Trophoblast cell (in vitro differentiated cells and primary cell): ENCODE data around the gene ABCA3.

Experiments used
- DNase-seq, 2 donors: peaks; one replicate each; pipeline ENCODE4 v3.0.0-alpha.2; 2016
- H2AFZ ChIP-seq: 2 replicates; pipeline ENCODE4 v1.6.1; 2013; ENCODE audit warnings: low read length, moderate library complexity, mild to moderate bottlenecking; ENCODE audit not compliant: insufficient read depth, poor library complexity
- H2AK5ac ChIP-seq: 2 replicates; pipeline ENCODE4 v1.6.1; 2013; ENCODE audit warnings: mild to moderate bottlenecking, low read length
- H2BK120ac ChIP-seq: 2 replicates; pipeline ENCODE4 v1.6.1; 2013; ENCODE audit warnings: low read length, mild to moderate bottlenecking, moderate library complexity; ENCODE audit not compliant: insufficient read depth, poor library complexity
- H2BK12ac ChIP-seq: 2 replicates; pipeline ENCODE4 v1.6.1; 2013; ENCODE audit warnings: mild to moderate bottlenecking, low read length, moderate library complexity
- H2BK5ac ChIP-seq: 2 replicates; pipeline ENCODE4 v1.6.1; 2013; ENCODE audit warnings: low read length, low read depth, moderate library complexity, mild to moderate bottlenecking; ENCODE audit not compliant: poor library complexity
- H3K14ac ChIP-seq: 2 replicates; pipeline ENCODE4 v1.6.1; 2013; ENCODE audit warnings: mild to moderate bottlenecking, low read length
- H3K18ac ChIP-seq: 2 replicates; pipeline ENCODE4 v1.6.1; 2013; ENCODE audit warnings: mild to moderate bottlenecking, low read length
- H3K23ac ChIP-seq: 2 replicates; pipeline ENCODE4 v1.6.1; 2013; ENCODE audit warnings: low read length
- H3K27ac ChIP-seq: 2 replicates; pipeline ENCODE4 v1.5.1; 2013; ENCODE audit warnings: low read depth, mild to moderate bottlenecking, inconsistent platforms, low read length, moderate library complexity
- H3K27me3 ChIP-seq: 2 replicates; pipeline ENCODE4 v1.6.1; 2013; ENCODE audit warnings: inconsistent platforms, mild to moderate bottlenecking, low read length, moderate library complexity; ENCODE audit not compliant: insufficient read depth
- H3K36me3 ChIP-seq, 2 experiments: 1 replicate in 1 of 2; 2 replicates in 1 of 2; pipeline ENCODE4 v1.6.1; 2013; ENCODE audit warnings: low read length in 2 of 2, mild to moderate bottlenecking in 2 of 2, moderate library complexity in 1 of 2; ENCODE audit not compliant: insufficient read depth in 2 of 2, control insufficient read depth in 1 of 2
- H3K4ac ChIP-seq: 2 replicates; pipeline ENCODE4 v1.6.1; 2013; ENCODE audit warnings: low read depth, mild to moderate bottlenecking, low read length, moderate library complexity
- H3K4me1 ChIP-seq, 2 experiments: 1 replicate in 1 of 2; 2 replicates in 1 of 2; pipeline ENCODE4 v1.6.1; 2013; ENCODE audit warnings: low read length in 2 of 2, mild to moderate bottlenecking in 2 of 2, moderate library complexity in 1 of 2; ENCODE audit not compliant: insufficient read depth in 2 of 2, control insufficient read depth in 1 of 2
- H3K4me2 ChIP-seq: 2 replicates; pipeline ENCODE4 v1.6.1; 2013; ENCODE audit warnings: inconsistent platforms, mild to moderate bottlenecking, low read length, moderate library complexity
- H3K4me3 ChIP-seq: 2 replicates; pipeline ENCODE4 v1.5.1; 2013; ENCODE audit warnings: mild to moderate bottlenecking, low read depth, low read length, inconsistent platforms
- H3K79me1 ChIP-seq: one replicate; pipeline ENCODE4 v1.6.1; 2013; ENCODE audit warnings: low read length
- H3K79me2 ChIP-seq: 2 replicates; pipeline ENCODE4 v1.6.1; 2013; ENCODE audit warnings: low read length, mild to moderate bottlenecking; ENCODE audit not compliant: control insufficient read depth, insufficient read depth, poor library complexity
- H3K9ac ChIP-seq: 2 replicates; pipeline ENCODE4 v1.6.1; 2013; ENCODE audit warnings: mild to moderate bottlenecking, low read length
- H3K9me3 ChIP-seq: 2 replicates; pipeline ENCODE4 v1.6.1; 2013; ENCODE audit warnings: low read depth, mild to moderate bottlenecking, control low read depth, inconsistent platforms, low read length; ENCODE audit not compliant: insufficient read depth
- H4K12ac ChIP-seq: 2 replicates; pipeline ENCODE4 v1.6.1; 2013; ENCODE audit warnings: low read depth, mild to moderate bottlenecking, low read length, moderate library complexity
- H4K8ac ChIP-seq: 2 replicates; pipeline ENCODE4 v1.6.1; 2013; ENCODE audit warnings: low read depth, mild to moderate bottlenecking, low read length, moderate library complexity
- H4K91ac ChIP-seq: one replicate; pipeline ENCODE4 v1.6.1; 2013; ENCODE audit warnings: low read depth, mild to moderate bottlenecking, low read length, moderate library complexity
- WGBS: extraction: QIAGEN DNeasy Blood & Tissue Kit; methylation state at CpG from one replicate; pipeline ENCODE4 v1.1.7; 2013; ENCODE audit warnings: missing lambda C conversion rate; ENCODE audit not compliant: insufficient read length, insufficient coverage; ENCODE audit errors: extremely low coverage; 5-methylcytosine and 5-hydroxymethylcytosine counted together

The ABCA3 gene

GRCh38 chr16:2273931-2274330, 66.6 kb downstream of the ABCA3 start:
- Histone ChIP-seq H2BK5ac (no peak overlapping the region), H2AK5ac (no peak overlapping the region), H4K91ac (no peak overlapping the region), H3K23ac (no peak overlapping the region), H3K4ac (no peak overlapping the region), H3K79me1 (no peaks in the 10 kb centered on the region), H3K27me3 (no peaks in the 10 kb centered on the region), H3K4me2 (no peak overlapping the region), H4K8ac (no peak overlapping the region), H3K4me1 (peaks cover 3 to 7% of the 10 kb centered on the region in 2 experiments), H3K14ac (no peak overlapping the region), H3K9ac (no peak overlapping the region), H4K12ac (no peak overlapping the region), H2BK12ac (no peak overlapping the region), H3K79me2 (no peaks in the 10 kb centered on the region), H3K9me3 (no peaks in the 10 kb centered on the region), H3K27ac (no peak overlapping the region), H3K18ac (no peak overlapping the region), H2BK120ac (no peak overlapping the region), H3K36me3 (peaks cover 0 to 5% of the 10 kb centered on the region in 2 experiments), H3K4me3 (no peak overlapping the region), H2AFZ (no peak overlapping the region)
- no CpG with 5 or more reads among the region's 10 CpGs for WGBS
- no peak for DNase-seq

- Histone ChIP-seq H3K18ac (no peak overlapping the region), H2AFZ (no peak overlapping the region), H4K91ac (no peak overlapping the region), H2BK5ac (no peak overlapping the region), H4K12ac (no peak overlapping the region), H3K4me1 (peaks cover 3 to 7% of the 10 kb centered on the region in 2 experiments), H3K9ac (no peak overlapping the region), H3K27ac (no peak overlapping the region), H3K4me2 (no peak overlapping the region), H3K9me3 (no peaks in the 10 kb centered on the region), H3K4ac (no peak overlapping the region), H3K79me2 (peaks cover 4% of the 10 kb centered on the region), H3K23ac (no peak overlapping the region), H2AK5ac (no peak overlapping the region), H3K79me1 (peaks cover 4% of the 10 kb centered on the region), H4K8ac (no peak overlapping the region), H3K36me3 (peaks cover 0 to 5% of the 10 kb centered on the region in 2 experiments), H2BK120ac (no peak overlapping the region), H3K4me3 (no peak overlapping the region), H3K27me3 (no peaks in the 10 kb centered on the region), H2BK12ac (no peak overlapping the region), H3K14ac (no peak overlapping the region)
- no peak for DNase-seq
- no CpG with 5 or more reads among the region's 16 CpGs for WGBS
These were observed 67.0 kb downstream of the ABCA3 start for GRCh38 chr16:2273484-2273883.

GRCh38 chr16:2271848-2272461, 68.6 kb downstream of the ABCA3 start:
- H3K27ac ChIP-seq = no peak overlapping the region
- H4K12ac ChIP-seq = no peak overlapping the region
- no peak overlapping the region for H3K23ac ChIP-seq
- no peak overlapping the region for H2BK5ac ChIP-seq
- no peak overlapping the region for H3K4ac ChIP-seq
- H3K79me1 ChIP-seq = peaks cover 15% of the 10 kb centered on the region
- no peak overlapping the region for H3K14ac ChIP-seq
- no peak overlapping the region for H3K4me2 ChIP-seq
- no peak overlapping the region for H2AK5ac ChIP-seq
- no peak overlapping the region for H3K9ac ChIP-seq
- no peaks in the 10 kb centered on the region for H3K27me3 ChIP-seq
- peaks cover 0 to 5% of the 10 kb centered on the region in 2 experiments for H3K36me3 ChIP-seq
- H4K91ac ChIP-seq = no peak overlapping the region
- no peak overlapping the region for H2BK12ac ChIP-seq
- peaks cover 16% of the 10 kb centered on the region for H3K79me2 ChIP-seq
- DNase-seq = no peak
- no CpG with 5 or more reads among the region's 14 CpGs for WGBS
- no peak overlapping the region for H3K4me3 ChIP-seq
- H3K18ac ChIP-seq = no peak overlapping the region
- peaks cover 3 to 7% of the 10 kb centered on the region in 2 experiments for H3K4me1 ChIP-seq
- H4K8ac ChIP-seq = no peak overlapping the region
- no peak overlapping the region for H2AFZ ChIP-seq
- no peak overlapping the region for H2BK120ac ChIP-seq
- no peaks in the 10 kb centered on the region for H3K9me3 ChIP-seq

- no CpG with 5 or more reads among the region's 15 CpGs for WGBS
- Histone ChIP-seq H2BK12ac (no peak overlapping the region), H2AFZ (no peak overlapping the region), H3K9me3 (no peaks in the 10 kb centered on the region), H3K4ac (no peak overlapping the region), H3K79me2 (peaks cover 21% of the 10 kb centered on the region), H3K27ac (no peak overlapping the region), H3K9ac (no peak overlapping the region), H4K8ac (no peak overlapping the region), H3K14ac (no peak overlapping the region), H2BK120ac (no peak overlapping the region), H3K4me1 (peaks cover 3 to 9% of the 10 kb centered on the region in 2 experiments), H3K27me3 (no peaks in the 10 kb centered on the region), H2AK5ac (no peak overlapping the region), H3K36me3 (peaks cover 2 to 7% of the 10 kb centered on the region in 2 experiments), H4K91ac (no peak overlapping the region), H3K23ac (no peak overlapping the region), H3K4me3 (no peak overlapping the region), H3K18ac (no peak overlapping the region), H4K12ac (no peak overlapping the region), H2BK5ac (no peak overlapping the region), H3K4me2 (no peak overlapping the region), H3K79me1 (peaks cover 15% of the 10 kb centered on the region)
- no peak for DNase-seq
These were observed 69.7 kb downstream of the ABCA3 start for GRCh38 chr16:2270588-2271470.
